ENCODE data around the gene EIF4A3. TPM values are rescaled to one million over a fixed set of nuclear protein-coding genes. Genes with fewer than 3 reads are reported as not detected.
A peak's percentile ranks its signal among the peaks of the same experiment; 100 is the strongest.

Gene EIF4A3
- polyA plus RNA-seq, 1 donor (not counting 4 experiments of a cell fraction or from before 2014, with no cell fraction given) = 143 TPM

GRCh38 chr17:80187515-80187941 is 40.6 kb upstream of the EIF4A3 start:
- peak overlapping the region; percentile 77 for H3K9ac ChIP-seq (ENCODE audit: control insufficient read depth, extremely low read depth, insufficient read depth, low read length)
- no peaks in the 10 kb centered on the region for H3K36me3 ChIP-seq (ENCODE audit: control insufficient read depth in 2 of 2, extremely low read depth in 1 of 2, insufficient read depth in 2 of 2, low read length in 2 of 2)
- peak overlapping the region; percentile 89 for H2AFZ ChIP-seq (ENCODE audit: control insufficient read depth, low read length)
- H3K9me3 ChIP-seq (ENCODE audit: control insufficient read depth, low read depth, low read length) = no peaks in the 10 kb centered on the region
- peaks cover 2% of the 10 kb centered on the region for H3K9me1 ChIP-seq (ENCODE audit: control insufficient read depth, extremely low read depth, insufficient read depth, low read length)
- no peaks in the 10 kb centered on the region for H3K79me2 ChIP-seq (ENCODE audit: control insufficient read depth, insufficient read depth, low read length)
- no peaks in the 10 kb centered on the region for H4K20me1 ChIP-seq (ENCODE audit: control insufficient read depth, extremely low read depth, insufficient read depth, low read length)
- H3K4me1 ChIP-seq (ENCODE audit: control insufficient read depth, extremely low read depth, insufficient read depth, low read length) = peaks cover 34% of the 10 kb centered on the region
- FAIRE-seq = no peak
- H3K27me3 ChIP-seq (ENCODE audit: control insufficient read depth, extremely low read depth, insufficient read depth, low read length) = peaks cover 9% of the 10 kb centered on the region
- H3K4me2 ChIP-seq (ENCODE audit: control insufficient read depth, extremely low read depth, insufficient read depth, low read depth, low read length) = peak overlapping the region; percentile 100
- dilution Hi-C loops (cut with MboI; ENCODE audit: extremely low pct_ligation_motif_present, low sequenced_read_pairs) = no loop called here
- TF ChIP-seq EZH2 (IDR thresholded peaks at IDR 0.05; ENCODE audit: low read length) = no peak
- H3K27ac ChIP-seq (ENCODE audit: control insufficient read depth, insufficient read depth, low read length) = peak overlapping the region; percentile 83
- no peak for DNase-seq (ENCODE audit: low read depth, low spot score)
- peak overlapping the region; percentile 32 to 71 (median 61) for H3K4me3 ChIP-seq (ENCODE audit: control insufficient read depth in 2 of 3, extremely low read depth in 1 of 3, insufficient read depth in 2 of 3, low read depth in 1 of 3, low read length in 3 of 3)

- no peaks in the 10 kb centered on the region for H4K20me1 ChIP-seq (ENCODE audit: control insufficient read depth, extremely low read depth, insufficient read depth, low read length)
- H3K79me2 ChIP-seq (ENCODE audit: control insufficient read depth, insufficient read depth, low read length) = no peaks in the 10 kb centered on the region
- H3K9me3 ChIP-seq (ENCODE audit: control insufficient read depth, low read depth, low read length) = no peaks in the 10 kb centered on the region
- H3K27me3 ChIP-seq (ENCODE audit: control insufficient read depth, extremely low read depth, insufficient read depth, low read length) = peaks cover 14% of the 10 kb centered on the region
- peak overlapping the region; percentile 32 to 71 (median 61) for H3K4me3 ChIP-seq (ENCODE audit: control insufficient read depth in 2 of 3, extremely low read depth in 1 of 3, insufficient read depth in 2 of 3, low read depth in 1 of 3, low read length in 3 of 3)
- FAIRE-seq (peak; percentile 98), DNase-seq (ENCODE audit: low read depth, low spot score) (peak; percentile 53)
- dilution Hi-C loops (cut with MboI; ENCODE audit: extremely low pct_ligation_motif_present, low sequenced_read_pairs) = no loop called here
- no peak for TF ChIP-seq EZH2 (IDR thresholded peaks at IDR 0.05; ENCODE audit: low read length)
- TF ChIP-seq CTCF (optimal IDR thresholded peaks at IDR 0.05 in 1 of 3, IDR thresholded peaks at IDR 0.05 in 1 of 3, conservative IDR thresholded peaks at IDR 0.05 in 1 of 3; ENCODE audit: extremely low read depth in 1 of 3, insufficient read depth in 2 of 3, low read length in 3 of 3) = no peak
- H3K36me3 ChIP-seq (ENCODE audit: control insufficient read depth in 2 of 2, extremely low read depth in 1 of 2, insufficient read depth in 2 of 2, low read length in 2 of 2) = no peaks in the 10 kb centered on the region
- peak overlapping the region; percentile 77 for H3K9ac ChIP-seq (ENCODE audit: control insufficient read depth, extremely low read depth, insufficient read depth, low read length)
- peak overlapping the region; percentile 83 for H3K27ac ChIP-seq (ENCODE audit: control insufficient read depth, insufficient read depth, low read length)
- H2AFZ ChIP-seq (ENCODE audit: control insufficient read depth, low read length) = peak overlapping the region; percentile 89
- H3K4me1 ChIP-seq (ENCODE audit: control insufficient read depth, extremely low read depth, insufficient read depth, low read length) = peaks cover 30% of the 10 kb centered on the region
- peaks cover 2% of the 10 kb centered on the region for H3K9me1 ChIP-seq (ENCODE audit: control insufficient read depth, extremely low read depth, insufficient read depth, low read length)
- peak overlapping the region; percentile 100 for H3K4me2 ChIP-seq (ENCODE audit: control insufficient read depth, extremely low read depth, insufficient read depth, low read depth, low read length)
These were observed 40.2 kb upstream of the EIF4A3 start for GRCh38 chr17:80187090-80187489.

- no peak for DNase-seq (ENCODE audit: low read depth, low spot score)
- no peak overlapping the region for H3K4me2 ChIP-seq (ENCODE audit: control insufficient read depth, extremely low read depth, insufficient read depth, low read depth, low read length)
- H3K4me3 ChIP-seq (ENCODE audit: control insufficient read depth in 2 of 3, extremely low read depth in 1 of 3, insufficient read depth in 2 of 3, low read depth in 1 of 3, low read length in 3 of 3) = no peak overlapping the region
- H3K36me3 ChIP-seq (ENCODE audit: control insufficient read depth in 2 of 2, extremely low read depth in 1 of 2, insufficient read depth in 2 of 2, low read length in 2 of 2) = no peaks in the 10 kb centered on the region
- TF ChIP-seq EZH2 (IDR thresholded peaks at IDR 0.05; ENCODE audit: low read length) = no peak
- TF ChIP-seq CTCF (optimal IDR thresholded peaks at IDR 0.05 in 1 of 3, IDR thresholded peaks at IDR 0.05 in 1 of 3, conservative IDR thresholded peaks at IDR 0.05 in 1 of 3; ENCODE audit: extremely low read depth in 1 of 3, insufficient read depth in 2 of 3, low read length in 3 of 3) = no peak
- no peak overlapping the region for H2AFZ ChIP-seq (ENCODE audit: control insufficient read depth, low read length)
- dilution Hi-C loops (cut with MboI; ENCODE audit: extremely low pct_ligation_motif_present, low sequenced_read_pairs) = no loop called here
- peaks cover 8% of the 10 kb centered on the region for H3K27me3 ChIP-seq (ENCODE audit: control insufficient read depth, extremely low read depth, insufficient read depth, low read length)
- no peak for FAIRE-seq
- H3K79me2 ChIP-seq (ENCODE audit: control insufficient read depth, insufficient read depth, low read length) = no peaks in the 10 kb centered on the region
- H3K9me3 ChIP-seq (ENCODE audit: control insufficient read depth, low read depth, low read length) = no peaks in the 10 kb centered on the region
- peaks cover 2% of the 10 kb centered on the region for H3K9me1 ChIP-seq (ENCODE audit: control insufficient read depth, extremely low read depth, insufficient read depth, low read length)
- H3K27ac ChIP-seq (ENCODE audit: control insufficient read depth, insufficient read depth, low read length) = no peak overlapping the region
- H3K9ac ChIP-seq (ENCODE audit: control insufficient read depth, extremely low read depth, insufficient read depth, low read length) = no peak overlapping the region
- peaks cover 19% of the 10 kb centered on the region for H3K4me1 ChIP-seq (ENCODE audit: control insufficient read depth, extremely low read depth, insufficient read depth, low read length)
- no peaks in the 10 kb centered on the region for H4K20me1 ChIP-seq (ENCODE audit: control insufficient read depth, extremely low read depth, insufficient read depth, low read length)
These were observed 39.0 kb upstream of the EIF4A3 start for GRCh38 chr17:80185968-80186367.

Measured in keratinocyte (primary cell).